Measurements from ENCODE around the gene TICAM1. TPM values are rescaled to one million over a fixed set of nuclear protein-coding genes. Genes with fewer than 3 reads are reported as not detected.

TICAM1 gene
- total RNA-seq, 1 experiment from 2014 or later: 2.7 TPM

Small RNAs within 50 kb of the gene (small RNA-seq; reads per million reads assigned to genes)
- gene MIR7-3: not detected

Other genes starting within 250 kb of the TICAM1 start
- 1.8 and 9.0 TPM in 2 replicates for gene TNFAIP8L1, start 192.2 kb downstream of the TICAM1 start, total RNA-seq (2014; rRNA removed; shearing (Covaris generic); ENCODE audit: low replicate concordance)
- 30.8 and 63.4 TPM in 2 replicates for gene MYDGF, start 161.4 kb downstream of the TICAM1 start, total RNA-seq (2014; rRNA removed; shearing (Covaris generic); ENCODE audit: low replicate concordance)
- gene DPP9, start 107.9 kb downstream of the TICAM1 start, total RNA-seq (2014; rRNA removed; shearing (Covaris generic); ENCODE audit: low replicate concordance): 26.8 and 34.8 TPM in 2 replicates
- 7.8 and 12.5 TPM in 2 replicates for gene FEM1A, start 40.0 kb downstream of the TICAM1 start, total RNA-seq (2014; rRNA removed; shearing (Covaris generic); ENCODE audit: low replicate concordance)
- gene PLIN3, start 36.0 kb upstream of the TICAM1 start, total RNA-seq (2014; rRNA removed; shearing (Covaris generic); ENCODE audit: low replicate concordance): 28.7 and 68.1 TPM in 2 replicates
- gene ARRDC5, start 71.2 kb upstream of the TICAM1 start, total RNA-seq (2014; rRNA removed; shearing (Covaris generic); ENCODE audit: low replicate concordance): not detected in 2 replicates
- gene UHRF1, start 77.8 kb upstream of the TICAM1 start, total RNA-seq (2014; rRNA removed; shearing (Covaris generic); ENCODE audit: low replicate concordance): 13.6 and 28.5 TPM in 2 replicates
- 50.8 and 59.7 TPM in 2 replicates for gene KDM4B, start 137.4 kb upstream of the TICAM1 start, total RNA-seq (2014; rRNA removed; shearing (Covaris generic); ENCODE audit: low replicate concordance)